ENCODE data around the gene RPS6KA2. TPM values are rescaled to one million over a fixed set of nuclear protein-coding genes. Genes with fewer than 3 reads are reported as not detected.
A peak's percentile ranks its signal among the peaks of the same experiment; 100 is the strongest.
"Not testable (repeated sequence)": the region's sequence is repeated elsewhere in the genome, so short reads cannot be mapped to it uniquely, and the experiment has no call there.

RPS6KA2 gene
- total RNA-seq, 1 donor from 2014 or later: 36.1 TPM

- no peak for DNase-seq (ENCODE audit: low spot score)
Measured at GRCh38 chr6:166591961-166592520, 35.0 kb downstream of the RPS6KA2 start.

- DNase-seq (ENCODE audit: low spot score): no peak
Measured at GRCh38 chr6:166591026-166591425, 36.0 kb downstream of the RPS6KA2 start.

GRCh38 chr6:166589786-166590574, 37.1 kb downstream of the RPS6KA2 start:
- DNase-seq (ENCODE audit: low spot score): no peak

GRCh38 chr6:166589337-166589731, 37.7 kb downstream of the RPS6KA2 start:
- no peak for DNase-seq (ENCODE audit: low spot score)

GRCh38 chr6:166588691-166589336, 38.2 kb downstream of the RPS6KA2 start:
- DNase-seq (ENCODE audit: low spot score): no peak

GRCh38 chr6:166587631-166588413, 39.2 kb downstream of the RPS6KA2 start:
- DNase-seq (ENCODE audit: low spot score): no peak

GRCh38 chr6:166586424-166587156, 40.5 kb downstream of the RPS6KA2 start, which contains the start of gene RAMACL:
TSS of gene RAMACL (minus strand) at chr6:166586678. CDS start at chr6:166586477, 201 bp downstream.
- DNase-seq (ENCODE audit: low spot score): no peak

- no peak for DNase-seq (ENCODE audit: low spot score)
Measured at GRCh38 chr6:166584853-166585429, 42.1 kb downstream of the RPS6KA2 start.

GRCh38 chr6:166584155-166584554, 42.9 kb downstream of the RPS6KA2 start:
- DNase-seq (ENCODE audit: low spot score): no peak

GRCh38 chr6:166583230-166583965, 43.7 kb downstream of the RPS6KA2 start:
- DNase-seq (ENCODE audit: low spot score): no peak

GRCh38 chr6:166582258-166582657, 44.8 kb downstream of the RPS6KA2 start:
- no peak for DNase-seq (ENCODE audit: low spot score)

GRCh38 chr6:166581801-166582200, 45.2 kb downstream of the RPS6KA2 start:
- DNase-seq (ENCODE audit: low spot score): not testable (repeated sequence)

- no peak for DNase-seq (ENCODE audit: low spot score)
Measured at GRCh38 chr6:166581091-166581511, 46.0 kb downstream of the RPS6KA2 start.

GRCh38 chr6:166580076-166581050, 46.7 kb downstream of the RPS6KA2 start:
- DNase-seq (ENCODE audit: low spot score): no peak

GRCh38 chr6:166579237-166579850, 47.7 kb downstream of the RPS6KA2 start:
- no peak for DNase-seq (ENCODE audit: low spot score)

GRCh38 chr6:166578536-166579236, 48.4 kb downstream of the RPS6KA2 start:
- DNase-seq (ENCODE audit: low spot score): no peak

- peak; percentile 49 for DNase-seq (ENCODE audit: low spot score)
Measured at GRCh38 chr6:166575205-166575604, 51.8 kb downstream of the RPS6KA2 start.

Measured in mucosa of gallbladder (tissue), 1 donor.